NAMALWA (cell line): ENCODE measurements around the gene HRCT1.

ENCODE experiments used
- DNase-seq: peaks from one replicate; pipeline ENCODE4 v3.0.0-alpha.2; 2015; ENCODE audit warnings: low spot score

Gene HRCT1

GRCh38 chr9:35942286-35942685 is 36.3 kb downstream of the HRCT1 start:
- DNase-seq: no peak

DNA sequence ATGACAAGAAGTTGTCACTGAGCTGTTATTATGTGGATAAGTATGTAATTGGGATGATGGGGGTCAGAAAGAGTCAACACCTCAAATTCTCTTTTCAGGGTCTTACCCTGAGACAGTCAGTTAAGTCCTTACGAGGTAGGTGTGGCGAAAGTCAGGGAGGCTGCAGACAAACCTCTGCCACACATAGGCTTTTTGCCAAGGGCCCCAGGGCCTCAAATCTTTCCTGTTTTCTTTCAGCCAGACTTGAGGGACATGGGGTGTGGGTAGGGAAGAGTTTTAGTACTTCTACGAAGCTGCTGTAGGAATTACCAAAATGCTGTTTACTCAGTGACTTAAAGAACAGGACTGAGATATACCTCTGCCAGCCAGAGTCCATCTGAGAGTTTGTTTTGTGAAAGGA is 38.2 kb downstream of the HRCT1 start:
- DNase-seq: no peak

DNA sequence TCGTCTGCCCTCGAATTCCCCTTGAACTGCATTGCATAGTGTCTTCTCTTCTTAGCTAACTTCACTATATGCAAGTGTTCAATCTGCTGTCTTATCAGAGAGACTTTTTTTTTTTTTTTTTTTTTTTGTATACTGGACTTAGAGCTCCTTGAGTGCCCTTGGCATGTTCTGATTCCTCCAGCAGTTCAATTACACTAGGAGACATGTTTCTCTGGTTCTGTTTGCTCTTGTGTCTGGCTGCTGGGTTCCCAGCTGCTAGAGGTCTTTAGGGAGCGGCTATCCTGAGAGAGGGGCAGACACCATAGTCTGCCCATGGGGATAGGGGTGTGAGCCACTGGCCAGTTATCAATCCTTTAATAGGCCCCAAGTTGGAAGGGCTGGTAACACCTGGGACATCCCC is 38.8 kb downstream of the HRCT1 start:
- DNase-seq: no peak

GRCh38 chr9:35945341-35946018 is 39.5 kb downstream of the HRCT1 start:
- DNase-seq: peak; percentile 75

DNA sequence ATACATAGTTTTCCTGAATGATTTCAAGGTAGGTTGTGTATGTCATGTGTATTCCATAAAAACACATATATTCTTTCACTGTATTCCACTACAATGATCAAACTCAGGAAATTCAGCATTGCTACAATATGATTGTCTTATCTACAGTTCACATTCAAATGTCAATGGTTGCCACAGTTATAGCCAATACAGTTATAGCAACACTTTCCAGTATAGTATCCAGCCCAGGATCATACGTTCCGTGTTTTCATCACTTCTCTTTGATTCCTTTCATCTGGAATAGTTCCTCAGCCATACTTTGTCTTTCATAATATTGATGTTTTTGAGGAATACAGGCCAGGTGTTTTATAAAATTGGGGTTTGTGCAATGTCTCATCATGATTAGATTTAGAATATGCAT is 42.4 kb downstream of the HRCT1 start:
- no peak for DNase-seq

DNA sequence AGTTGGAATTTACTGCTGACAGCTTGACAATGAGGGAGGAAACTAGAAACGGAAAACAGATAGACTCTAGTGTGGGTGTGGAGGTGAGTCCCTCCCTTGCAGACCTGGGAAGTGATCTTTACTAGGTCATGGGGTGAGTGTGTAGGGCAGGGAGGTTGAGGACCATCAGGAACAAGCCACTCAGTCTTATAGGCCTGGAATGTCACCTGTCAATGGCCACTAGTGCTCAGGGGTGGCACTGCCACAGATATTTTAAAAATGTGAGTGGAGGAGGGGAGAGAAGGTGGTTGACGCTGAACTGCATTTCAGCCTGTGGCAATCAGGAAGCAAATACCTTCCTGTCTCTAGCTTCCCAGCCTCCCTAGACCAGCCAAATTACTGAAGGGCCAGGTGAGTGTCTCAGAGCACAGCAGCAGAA is 42.9 kb downstream of the HRCT1 start:
- DNase-seq: no peak

- no peak for DNase-seq
Observed at GRCh38 chr9:35951736-35952135, 45.7 kb downstream of the HRCT1 start.

DNA sequence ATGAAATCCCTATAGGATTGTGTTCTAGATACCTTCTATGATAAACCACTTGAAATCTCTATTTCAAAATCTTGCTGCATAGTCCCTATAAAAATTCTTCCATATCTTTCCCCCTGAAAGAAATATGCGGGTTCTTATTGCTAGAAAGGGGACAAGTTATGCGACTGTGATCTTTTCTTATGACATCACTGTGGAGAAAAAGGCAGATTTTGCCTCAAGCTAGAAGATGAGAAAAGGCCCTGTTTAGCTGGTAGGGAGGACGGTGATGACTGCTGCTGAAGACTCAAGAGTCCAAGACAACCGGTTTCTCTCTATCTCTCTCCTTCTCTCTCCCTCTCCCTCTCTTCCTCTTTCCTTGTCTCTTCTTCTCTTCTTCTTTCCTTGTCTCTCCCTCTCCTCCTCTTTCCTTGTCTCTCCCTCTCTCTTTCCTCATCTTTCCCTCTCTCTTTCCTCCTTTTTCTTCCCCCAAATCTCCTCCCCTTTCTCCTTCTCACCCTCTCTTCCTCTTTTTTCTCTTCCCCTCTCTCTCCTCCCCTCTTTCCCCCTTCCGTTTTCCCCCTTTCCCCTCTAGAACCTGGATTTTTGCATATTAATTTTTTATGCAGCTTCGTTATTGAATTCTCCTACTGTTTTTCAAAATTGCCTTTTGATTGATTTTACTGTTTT is 46.7 kb downstream of the HRCT1 start:
- no peak for DNase-seq

DNA sequence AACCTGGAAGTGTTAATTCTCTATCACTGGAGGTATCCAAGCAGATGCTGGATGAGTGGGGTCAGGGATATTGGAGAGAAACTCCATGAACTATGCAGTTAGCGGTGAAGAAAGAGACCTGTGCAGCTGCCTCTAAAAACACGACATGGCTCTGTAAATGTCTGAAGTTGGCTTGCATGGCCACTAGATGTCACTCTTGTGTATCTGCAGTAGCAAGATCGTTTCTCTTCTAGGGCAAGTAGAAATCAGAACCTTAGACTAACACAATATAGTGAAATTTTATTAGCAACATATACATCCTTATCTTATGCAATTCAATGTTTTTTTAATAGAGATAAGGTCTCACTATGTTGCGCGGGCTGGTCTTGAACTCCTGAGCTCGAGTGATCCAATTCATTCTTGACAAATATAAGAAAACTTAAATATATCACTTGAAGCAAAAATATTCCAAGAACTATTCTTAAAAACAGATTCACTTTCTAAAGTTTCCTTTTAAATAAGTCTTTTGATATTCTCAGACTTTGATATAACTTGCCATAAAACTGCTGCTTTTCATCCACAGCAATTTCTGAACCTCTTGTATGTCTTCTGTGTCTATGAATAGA is 49.0 kb downstream of the HRCT1 start:
- peak; percentile 84 for DNase-seq

- DNase-seq: no peak
Observed at GRCh38 chr9:35956651-35957050, 50.6 kb downstream of the HRCT1 start.
